Measurements from ENCODE around the gene HFE.
A peak's percentile ranks its signal among the peaks of the same experiment; 100 is the strongest.
"Not testable (repeated sequence)": the region's sequence is repeated elsewhere in the genome, so short reads cannot be mapped to it uniquely, and the experiment has no call there.

Gene HFE

DNA sequence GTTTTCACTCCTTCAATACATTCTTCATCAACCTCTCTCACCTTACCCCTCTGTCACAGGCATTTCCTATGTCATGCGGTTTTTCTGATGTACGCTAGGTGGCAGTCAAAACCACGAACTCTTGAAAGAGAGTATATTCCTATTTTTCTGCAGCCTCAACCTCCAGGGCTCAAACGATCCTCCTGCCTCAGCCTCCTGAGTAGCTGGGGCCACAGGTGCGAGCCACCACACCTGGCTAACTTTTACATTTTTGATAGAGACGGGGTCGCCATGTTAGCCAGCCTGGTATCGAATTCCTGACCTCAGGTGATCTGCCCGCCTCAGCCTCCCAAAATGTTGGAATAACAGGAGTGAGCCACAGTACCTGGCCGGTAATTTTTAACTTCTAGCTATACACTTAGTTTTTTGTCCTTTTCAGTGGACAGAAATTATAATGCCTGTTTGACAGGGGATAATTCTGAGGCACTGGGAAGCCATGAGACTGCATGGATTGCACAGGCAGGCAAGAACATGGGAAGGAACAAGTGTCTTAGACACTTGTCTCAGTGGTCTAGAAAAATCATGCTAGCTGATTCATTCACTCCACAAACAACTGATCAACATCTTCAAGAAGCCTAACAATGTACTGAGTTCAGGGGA lies 22.5 kb upstream of the HFE start:
- DNase-seq, result no peak

GRCh38 chr6:26065952-26066380 lies 21.3 kb upstream of the HFE start:
- DNase-seq, result peak; percentile 36

- DNase-seq, result no peak
Measured at GRCh38 chr6:26067367-26067766, 19.9 kb upstream of the HFE start.

- DNase-seq, result no peak
Measured at GRCh38 chr6:26068036-26068435, 19.2 kb upstream of the HFE start.

DNA sequence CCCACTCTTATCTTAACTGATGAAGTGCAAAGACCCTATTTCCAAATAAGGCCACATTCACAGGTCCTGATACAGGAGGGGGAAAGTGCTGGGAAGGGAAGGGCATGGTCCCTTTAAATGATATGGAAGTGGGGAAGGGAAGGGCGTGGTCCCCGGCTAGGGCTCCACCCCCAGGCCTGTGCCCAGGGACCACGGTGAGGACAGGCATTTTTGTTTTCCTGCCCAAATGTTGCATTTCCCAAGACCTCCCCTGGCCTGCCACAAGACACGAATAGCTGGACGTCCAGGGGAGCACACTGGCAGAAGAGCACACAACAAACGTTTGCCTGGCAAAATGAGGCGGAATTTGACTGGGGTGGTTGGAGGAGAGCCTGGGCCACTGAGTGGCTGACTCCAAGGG lies 16.1 kb upstream of the HFE start:
- no peak for DNase-seq

GRCh38 chr6:26075063-26075717 lies 12.0 kb upstream of the HFE start:
- no peak for DNase-seq

DNA sequence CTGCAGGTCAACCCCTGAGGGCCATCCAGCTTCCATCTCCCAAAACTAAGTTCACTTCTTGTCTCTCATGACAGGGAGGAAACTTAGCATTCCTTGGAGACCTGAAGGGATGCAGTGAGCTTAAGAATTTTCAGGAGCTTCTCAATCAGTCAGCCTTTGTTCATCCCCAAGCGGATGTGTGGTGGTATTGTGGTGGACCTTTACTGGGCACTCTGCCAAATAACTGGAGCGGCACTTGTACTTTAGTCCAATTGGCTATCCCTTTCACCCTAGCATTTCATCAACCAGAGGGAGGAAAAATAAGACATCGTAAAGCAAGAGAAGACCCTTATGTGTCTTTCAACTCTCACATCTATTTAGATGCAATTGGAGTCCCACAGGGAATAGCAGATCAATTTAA lies 9.2 kb upstream of the HFE start:
- DNase-seq, result not testable (repeated sequence)

DNA sequence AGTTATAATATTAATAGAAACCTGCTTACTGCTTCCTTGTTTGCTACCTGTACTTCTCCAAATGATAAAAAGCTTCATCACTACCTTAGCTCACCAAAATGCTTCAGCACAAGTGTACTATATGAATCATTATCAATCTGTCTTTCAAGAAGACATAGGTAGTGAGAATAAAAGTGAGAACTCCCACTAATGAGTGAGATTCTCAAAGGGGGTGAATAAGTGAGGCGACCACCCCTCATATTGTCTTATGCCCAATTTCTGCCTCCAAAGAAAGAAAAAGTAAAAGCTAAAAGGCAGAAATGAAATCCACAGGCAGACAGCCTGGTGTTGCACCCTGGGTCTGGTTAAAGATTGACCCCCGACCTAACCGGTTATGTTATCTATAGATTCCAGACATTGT lies 6.1 kb upstream of the HFE start:
- DNase-seq, result not testable (repeated sequence)

GRCh38 chr6:26086211-26086610 lies 1.0 kb upstream of the HFE start:
- peak; percentile 21 for DNase-seq

GRCh38 chr6:26088344-26088743 lies 1.1 kb downstream of the HFE start:
- no peak for DNase-seq

DNA sequence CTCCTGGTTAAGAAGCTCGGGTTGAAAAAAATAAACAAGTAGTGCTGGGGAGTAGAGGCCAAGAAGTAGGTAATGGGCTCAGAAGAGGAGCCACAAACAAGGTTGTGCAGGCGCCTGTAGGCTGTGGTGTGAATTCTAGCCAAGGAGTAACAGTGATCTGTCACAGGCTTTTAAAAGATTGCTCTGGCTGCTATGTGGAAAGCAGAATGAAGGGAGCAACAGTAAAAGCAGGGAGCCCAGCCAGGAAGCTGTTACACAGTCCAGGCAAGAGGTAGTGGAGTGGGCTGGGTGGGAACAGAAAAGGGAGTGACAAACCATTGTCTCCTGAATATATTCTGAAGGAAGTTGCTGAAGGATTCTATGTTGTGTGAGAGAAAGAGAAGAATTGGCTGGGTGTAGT lies 2.0 kb downstream of the HFE start:
- DNase-seq, result no peak

GRCh38 chr6:26092443-26092842 lies 5.2 kb downstream of the HFE start:
- no peak for DNase-seq

DNA sequence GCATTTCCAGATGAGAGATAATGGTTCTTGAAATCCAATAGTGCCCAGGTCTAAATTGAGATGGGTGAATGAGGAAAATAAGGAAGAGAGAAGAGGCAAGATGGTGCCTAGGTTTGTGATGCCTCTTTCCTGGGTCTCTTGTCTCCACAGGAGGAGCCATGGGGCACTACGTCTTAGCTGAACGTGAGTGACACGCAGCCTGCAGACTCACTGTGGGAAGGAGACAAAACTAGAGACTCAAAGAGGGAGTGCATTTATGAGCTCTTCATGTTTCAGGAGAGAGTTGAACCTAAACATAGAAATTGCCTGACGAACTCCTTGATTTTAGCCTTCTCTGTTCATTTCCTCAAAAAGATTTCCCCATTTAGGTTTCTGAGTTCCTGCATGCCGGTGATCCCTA lies 6.8 kb downstream of the HFE start:
- DNase-seq, result no peak

- DNase-seq, result peak; percentile 66
Measured at GRCh38 chr6:26097268-26097875, 10.1 kb downstream of the HFE start.

GRCh38 chr6:26103141-26103769 lies 16.0 kb downstream of the HFE start:
- no peak for DNase-seq

- peak; percentile 82 for DNase-seq
Measured at GRCh38 chr6:26103770-26104456, 16.7 kb downstream of the HFE start.

- DNase-seq, result no peak
Measured at GRCh38 chr6:26104457-26105108, 17.4 kb downstream of the HFE start.

DNA sequence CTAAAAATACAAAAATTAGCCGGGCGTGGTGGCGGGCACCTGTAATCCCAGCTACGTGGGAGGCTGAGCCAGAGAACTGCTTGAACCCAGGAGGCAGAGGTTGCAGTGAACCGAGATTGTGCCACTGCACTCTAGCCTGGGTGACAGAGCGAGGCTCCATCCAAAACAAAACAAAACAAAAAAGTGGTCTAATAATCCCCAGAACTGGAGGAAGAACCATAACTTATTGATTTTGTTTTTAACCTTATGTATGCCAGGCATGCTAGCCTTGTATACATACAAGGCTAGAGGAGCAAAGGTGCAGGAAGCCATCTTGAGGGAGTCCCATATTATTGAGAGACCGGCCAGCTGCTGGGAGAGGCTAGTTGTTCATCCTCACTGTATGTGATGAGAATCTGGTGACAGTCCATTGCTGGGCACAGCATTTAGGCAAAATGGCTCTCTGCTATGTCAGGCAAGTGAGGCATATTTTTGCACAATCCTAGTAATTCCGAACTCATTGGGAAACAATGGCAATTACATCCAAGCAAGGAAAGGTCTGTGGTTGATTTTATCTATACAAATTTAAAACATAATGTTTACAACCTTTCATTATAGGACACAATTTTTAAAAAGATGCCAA lies 18.0 kb downstream of the HFE start:
- DNase-seq, result no peak

DNA sequence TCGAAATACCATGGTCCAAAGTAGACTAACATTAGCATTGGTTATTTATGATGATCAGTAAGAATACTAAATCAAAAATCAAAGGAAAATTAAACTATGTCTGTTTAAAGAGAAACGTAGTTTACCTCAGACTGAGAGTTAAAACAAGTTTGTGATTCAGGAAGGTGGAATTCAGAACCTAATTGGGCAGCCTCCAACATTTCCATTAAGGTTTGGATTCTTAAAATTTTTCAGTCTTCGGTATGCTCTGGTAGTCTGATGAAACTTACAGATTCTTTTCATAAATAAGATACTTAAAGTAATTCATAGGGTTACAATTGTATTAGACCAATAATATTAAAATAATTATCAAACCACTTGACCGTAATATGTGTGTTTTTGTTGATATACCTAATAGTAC lies 18.6 kb downstream of the HFE start:
- DNase-seq, result no peak

DNA sequence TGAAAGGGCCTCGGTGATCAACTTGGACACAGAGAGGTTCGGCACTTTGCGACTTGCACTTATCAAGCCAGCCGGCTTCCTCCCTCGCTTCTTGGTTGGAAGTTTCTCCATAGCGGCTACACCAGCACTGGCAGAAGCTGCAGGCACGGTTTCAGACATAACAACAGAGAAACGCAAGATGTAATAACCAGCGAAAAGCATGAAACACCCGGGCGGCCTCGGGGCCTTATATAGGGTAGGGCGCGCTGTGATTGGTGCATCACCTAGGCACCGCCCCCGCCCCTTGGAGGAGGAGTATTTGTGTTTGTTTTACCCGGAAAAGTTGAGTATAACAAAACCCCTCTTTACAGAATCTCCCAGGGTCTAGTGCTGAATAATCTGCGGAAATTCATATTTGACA lies 20.7 kb downstream of the HFE start:
- DNase-seq, result no peak

DNA sequence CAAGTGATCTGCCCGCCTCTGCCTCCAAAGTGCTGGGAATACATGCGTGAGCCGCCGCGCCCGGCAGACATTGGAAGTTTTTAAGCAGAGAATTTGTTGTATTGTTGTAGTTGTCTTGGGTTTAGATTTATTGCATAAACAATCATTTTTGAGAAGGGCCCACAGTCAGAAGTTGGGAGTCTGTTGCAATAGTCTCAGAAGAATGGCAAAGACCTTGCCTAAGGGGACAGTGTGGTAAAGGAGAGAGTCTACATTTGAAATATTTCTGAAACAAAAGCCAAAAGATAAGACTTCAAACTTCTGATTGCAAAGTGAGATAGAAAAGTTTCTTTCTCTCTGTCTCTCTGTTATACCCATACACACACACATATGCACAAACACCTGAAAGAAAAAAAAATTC lies 22.5 kb downstream of the HFE start:
- no peak for DNase-seq

- DNase-seq, result no peak
Measured at GRCh38 chr6:26113570-26113969, 26.3 kb downstream of the HFE start.

All from activated T-cell treated with anti-CD3 and anti-CD28 coated beads for 4 hours (primary cell).